GM19468 (cell line): ENCODE results near the gene CMTM5.
"Not testable (repeated sequence)": the region's sequence is repeated elsewhere in the genome, so short reads cannot be mapped to it uniquely, and the experiment has no call there.

Experiments used
- ATAC-seq: cut with Tn5 transposase; IDR thresholded peaks from one replicate; pipeline ENCODE4 v1.9.1; 2021; ENCODE audit warnings: mild to moderate bottlenecking, moderate library complexity, moderate number of reproducible peaks; ENCODE audit not compliant: unreplicated experiment; ENCODE audit errors: extremely low read depth

CMTM5 gene

GRCh38 chr14:23392613-23393012 is 15.8 kb downstream of the CMTM5 start:
- no peak for ATAC-seq

DNA sequence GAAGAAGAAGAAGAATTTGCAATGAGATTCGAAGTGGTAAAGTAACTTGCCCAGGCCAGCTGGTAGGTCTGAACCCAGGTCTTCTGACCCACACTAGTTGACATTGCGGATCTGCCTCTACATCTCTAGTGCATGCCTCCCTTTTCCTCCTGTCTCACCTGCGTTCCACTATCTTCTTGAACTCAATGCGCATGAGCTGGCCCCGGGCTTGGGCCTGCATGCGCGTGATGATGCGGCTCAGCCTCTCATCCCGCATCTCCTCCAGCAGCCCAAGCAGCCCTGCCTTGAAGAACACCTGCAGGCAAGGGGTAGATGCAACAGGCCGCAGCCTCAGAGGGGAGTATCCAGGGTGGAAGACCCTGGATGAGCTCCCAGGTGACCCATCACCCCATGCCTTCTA is 19.3 kb downstream of the CMTM5 start:
- ATAC-seq = no peak

DNA sequence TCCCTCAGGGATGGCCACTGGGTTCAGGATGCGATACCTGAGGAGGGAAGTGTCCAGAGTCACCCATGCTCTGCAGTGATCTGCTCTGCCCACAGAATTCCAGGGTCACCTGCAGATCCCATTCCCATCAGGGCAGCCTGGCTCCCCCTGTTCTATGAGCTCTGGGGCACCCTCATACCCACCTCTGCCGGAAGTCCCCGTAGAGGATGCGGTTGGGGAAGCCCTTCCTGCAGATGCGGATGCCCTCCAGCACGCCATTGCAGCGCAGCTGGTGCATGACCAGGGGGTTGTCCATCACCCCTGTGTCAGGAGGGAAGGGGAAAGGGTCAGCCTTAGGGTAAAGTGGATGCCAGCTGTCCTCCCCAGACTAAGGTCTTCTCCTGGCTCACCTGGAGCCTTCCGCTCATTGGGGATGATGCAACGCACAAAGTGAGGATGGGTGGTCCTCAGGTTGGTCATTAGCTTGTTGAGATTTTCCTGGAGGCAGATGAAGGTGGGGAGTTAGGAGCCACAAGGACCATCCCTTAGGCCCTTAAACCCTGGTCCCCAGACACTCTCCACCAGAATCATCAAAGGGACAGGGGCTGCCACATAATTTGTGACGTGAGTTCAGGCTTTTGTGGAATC is 20.0 kb downstream of the CMTM5 start:
- no peak for ATAC-seq

- no peak for ATAC-seq
Observed at GRCh38 chr14:23398348-23398747, 21.5 kb downstream of the CMTM5 start.

DNA sequence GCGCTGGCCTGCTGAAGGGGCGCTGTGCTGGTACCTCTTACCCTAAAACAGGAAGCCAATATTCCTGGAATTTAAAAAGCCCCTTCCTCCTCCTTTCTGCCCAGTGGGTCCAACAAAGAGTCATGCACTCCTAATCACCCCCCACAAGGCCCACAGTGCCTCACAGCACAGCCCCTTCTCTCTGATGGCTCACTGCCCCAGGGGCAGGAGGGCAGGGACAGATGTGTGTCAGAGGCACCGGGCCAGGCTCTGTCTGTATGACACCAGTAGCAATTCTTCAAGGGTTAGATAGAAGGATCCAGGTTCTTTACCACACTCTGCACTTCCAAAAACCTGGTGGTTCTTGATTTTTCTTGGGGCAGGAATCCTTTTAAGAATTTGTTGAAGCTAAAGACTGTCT is 22.3 kb downstream of the CMTM5 start:
- ATAC-seq = no peak

DNA sequence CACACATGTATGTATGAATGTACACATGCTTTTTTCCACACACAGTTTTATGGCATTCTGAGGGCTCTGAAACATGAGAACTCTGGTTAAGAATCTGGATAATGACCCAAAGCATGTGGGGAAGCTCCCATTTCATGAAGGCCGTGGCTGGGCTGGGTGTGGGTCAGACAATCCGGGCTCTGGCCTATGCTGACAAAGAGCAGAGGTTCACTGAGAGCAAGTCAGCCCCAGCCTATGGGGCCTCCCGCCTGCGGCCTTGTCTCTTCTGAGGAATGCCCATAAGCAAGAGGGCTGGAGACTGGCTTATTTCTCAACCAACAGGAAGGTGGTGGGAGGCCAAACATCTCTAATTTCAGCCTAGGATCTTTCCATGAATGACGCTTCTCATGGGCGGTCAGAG is 22.7 kb downstream of the CMTM5 start:
- no peak for ATAC-seq

GRCh38 chr14:23400496-23401149 is 23.8 kb downstream of the CMTM5 start:
- ATAC-seq = not testable (repeated sequence)

DNA sequence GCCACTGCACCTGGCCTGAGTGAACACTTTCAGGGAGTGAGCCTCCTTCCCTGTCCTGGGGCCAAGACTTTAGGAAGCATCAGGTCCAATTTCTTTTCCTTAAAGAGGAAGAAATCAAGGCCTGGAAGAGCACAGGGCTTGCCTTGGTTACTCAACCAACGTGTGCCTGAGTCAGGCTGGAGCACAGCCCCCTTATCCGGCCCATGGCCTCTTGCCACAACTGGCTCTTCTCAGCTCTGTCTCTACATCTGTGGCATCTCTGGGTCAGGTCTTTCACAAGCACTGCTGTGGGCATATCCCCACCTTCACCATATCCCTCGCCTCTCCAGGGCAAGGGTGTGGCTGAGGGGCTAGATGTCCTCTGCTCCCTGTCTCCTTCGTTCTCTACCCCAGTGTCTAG is 24.4 kb downstream of the CMTM5 start:
- ATAC-seq = no peak

GRCh38 chr14:23402296-23403138 is 25.7 kb downstream of the CMTM5 start:
- no peak for ATAC-seq

- ATAC-seq = no peak
Observed at GRCh38 chr14:23403139-23403438, 26.2 kb downstream of the CMTM5 start.

DNA sequence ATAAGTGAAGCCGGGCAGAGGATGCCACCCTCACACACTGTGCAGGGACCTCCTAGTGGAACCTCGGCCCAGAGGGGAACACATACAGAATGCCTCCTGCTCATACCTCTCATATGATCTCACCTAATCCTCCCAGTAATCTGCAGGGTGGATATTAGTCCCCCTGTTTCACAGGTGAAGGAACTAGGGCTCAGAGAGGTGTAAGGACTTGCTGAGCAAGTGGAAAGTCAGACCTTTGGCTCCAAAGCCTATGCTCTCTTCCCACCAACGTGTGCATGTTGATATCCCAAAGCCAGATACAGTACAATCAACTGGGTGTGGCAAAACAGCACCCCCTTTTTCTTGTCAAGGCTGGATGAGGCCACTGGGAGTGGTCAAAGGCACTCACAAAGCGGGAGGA is 27.1 kb downstream of the CMTM5 start:
- ATAC-seq = no peak

DNA sequence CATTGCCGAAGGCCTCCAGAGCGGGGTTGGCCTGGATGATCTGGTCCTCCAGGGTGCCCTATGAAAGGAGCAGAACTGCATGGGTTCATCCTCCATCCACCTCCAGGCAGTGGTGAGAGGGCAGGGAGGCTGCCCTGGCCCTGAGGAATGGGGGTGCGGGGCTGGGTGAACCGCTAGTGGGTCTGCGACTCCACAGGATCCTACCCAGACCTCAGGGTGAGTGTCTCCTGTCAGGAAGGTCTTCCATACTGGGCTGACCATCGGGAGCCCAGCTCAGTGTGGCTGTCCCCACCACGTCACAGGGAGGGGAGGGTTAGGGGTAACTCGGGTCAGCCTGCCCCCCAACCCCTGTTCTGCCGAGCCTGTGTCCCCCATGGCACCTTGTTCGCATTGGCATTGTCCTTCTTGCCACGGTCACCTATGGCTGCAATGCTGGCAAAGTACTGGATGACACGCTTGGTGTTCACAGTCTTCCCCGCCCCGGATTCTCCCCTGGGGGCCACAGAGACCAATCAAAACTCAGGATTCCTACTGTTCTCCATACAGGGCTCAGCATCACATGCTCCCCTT is 27.6 kb downstream of the CMTM5 start:
- no peak for ATAC-seq

GRCh38 chr14:23405096-23405495 is 28.2 kb downstream of the CMTM5 start:
- no peak for ATAC-seq

DNA sequence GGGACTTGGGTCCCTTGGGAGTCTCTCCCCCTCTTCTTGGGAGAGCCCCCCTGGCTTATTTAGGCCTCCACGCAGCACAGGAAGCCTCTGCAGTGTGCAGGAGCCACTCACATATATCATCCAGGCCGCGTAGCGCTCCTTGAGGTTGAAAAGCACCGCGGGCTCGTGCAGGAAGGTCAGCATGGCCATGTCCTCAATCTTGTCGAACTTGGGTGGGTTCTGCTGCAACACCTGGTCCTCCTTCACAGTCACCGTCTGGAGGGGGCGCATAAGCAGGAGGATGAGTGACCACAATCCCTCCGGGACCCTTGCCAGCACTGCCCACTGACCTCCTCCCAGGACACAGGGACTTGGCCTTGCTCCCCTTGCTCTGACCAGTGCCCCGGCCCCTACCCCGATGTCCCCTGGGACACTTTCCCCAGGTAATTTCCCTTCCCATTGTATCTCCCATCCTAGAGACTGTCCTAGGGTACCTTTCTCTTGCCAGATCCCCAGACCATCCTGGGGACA is 28.7 kb downstream of the CMTM5 start:
- ATAC-seq = no peak

DNA sequence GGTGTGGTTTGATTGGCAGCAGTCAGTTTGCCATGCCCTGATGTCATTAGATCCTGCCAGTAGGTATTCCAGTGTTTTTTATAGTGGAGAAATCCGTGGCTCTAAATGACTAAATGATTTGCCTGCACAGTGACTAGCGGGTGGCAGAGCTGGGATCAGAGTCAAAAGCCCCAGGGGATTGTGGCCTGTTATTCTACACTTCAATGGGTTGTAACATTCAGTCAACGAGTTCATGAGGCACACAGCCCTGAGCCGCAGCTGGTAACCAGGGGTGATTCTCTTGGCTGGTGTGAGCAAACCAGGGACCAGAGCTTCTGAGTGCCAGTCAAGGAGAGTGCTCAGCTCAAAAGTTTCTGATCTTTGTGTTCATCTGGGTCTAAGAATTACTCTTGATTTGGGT is 29.4 kb downstream of the CMTM5 start:
- ATAC-seq = no peak

DNA sequence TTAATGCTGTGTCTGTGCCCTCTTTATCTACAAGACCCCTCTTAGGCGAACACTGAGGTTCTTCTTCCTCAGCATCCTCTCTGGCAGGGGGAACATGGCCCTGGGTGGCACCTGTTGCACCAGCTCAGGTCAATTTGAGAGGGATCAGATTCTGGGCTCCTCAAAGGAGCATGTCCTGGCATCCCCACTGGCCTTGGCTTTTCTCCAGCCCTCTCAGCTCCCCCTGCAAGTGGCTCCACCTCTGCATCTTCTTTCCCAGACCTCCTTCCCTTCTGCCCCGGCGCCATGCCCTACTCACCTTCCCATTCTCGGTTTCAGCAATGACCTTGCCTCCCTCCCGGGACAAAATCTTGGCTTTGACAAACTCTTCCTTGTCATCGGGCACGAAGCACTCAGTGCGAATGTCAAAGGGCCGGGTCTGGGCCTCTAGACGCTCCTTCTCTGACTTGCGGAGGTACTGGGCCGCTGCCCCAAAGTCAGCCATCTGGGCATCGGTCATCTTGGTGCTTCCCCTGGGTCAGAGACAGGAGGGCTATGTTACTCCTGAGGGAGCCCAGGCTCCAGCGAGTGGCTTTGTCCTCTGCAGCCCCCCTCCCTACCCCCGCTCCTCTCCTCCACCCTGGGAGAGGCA is 30.0 kb downstream of the CMTM5 start:
- no peak for ATAC-seq

DNA sequence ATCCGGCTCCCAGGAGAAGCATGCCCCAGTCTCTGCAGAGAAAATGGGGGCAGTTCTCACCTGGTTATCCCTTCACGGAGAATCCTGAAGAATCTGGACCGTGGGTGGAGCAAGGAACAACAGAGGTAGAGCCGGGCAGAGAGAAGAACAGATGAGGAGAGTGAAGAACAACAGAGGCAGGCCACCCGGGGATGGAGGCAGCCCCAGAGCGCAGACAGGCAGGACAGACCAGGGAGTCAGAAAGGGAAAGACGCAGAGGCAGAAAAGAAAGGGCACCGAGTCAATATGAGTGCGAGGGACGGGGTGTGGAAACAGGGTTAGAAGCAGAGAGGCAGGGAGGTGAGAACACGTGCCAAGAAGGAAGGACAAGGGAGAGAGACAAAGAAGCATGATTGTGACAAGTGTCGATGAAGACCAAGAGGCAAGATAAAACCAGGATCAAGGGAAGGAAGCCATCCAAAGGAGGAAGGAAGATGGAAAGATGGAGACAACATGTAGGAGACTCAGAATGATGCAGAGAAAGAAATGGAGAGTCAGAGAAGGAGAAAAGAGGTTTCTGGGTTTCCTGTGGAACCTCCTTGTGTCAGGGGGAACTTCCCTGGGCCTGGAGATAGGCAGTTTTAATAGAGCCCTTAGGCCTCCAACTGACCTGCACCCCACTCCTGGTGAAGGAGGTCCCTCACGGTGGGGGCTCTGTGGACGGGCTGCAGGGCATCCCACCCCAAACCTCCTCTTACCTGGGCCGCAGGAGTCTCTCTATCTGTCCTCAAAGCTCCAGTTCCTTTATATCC is 30.9 kb downstream of the CMTM5 start, which contains the start of gene MYH6:
Gene MYH6 (minus strand): TSS at position 758 of the 791 bp plus-strand sequence. CDS start 1,050 bp downstream, outside the sequence.
- ATAC-seq = no peak

DNA sequence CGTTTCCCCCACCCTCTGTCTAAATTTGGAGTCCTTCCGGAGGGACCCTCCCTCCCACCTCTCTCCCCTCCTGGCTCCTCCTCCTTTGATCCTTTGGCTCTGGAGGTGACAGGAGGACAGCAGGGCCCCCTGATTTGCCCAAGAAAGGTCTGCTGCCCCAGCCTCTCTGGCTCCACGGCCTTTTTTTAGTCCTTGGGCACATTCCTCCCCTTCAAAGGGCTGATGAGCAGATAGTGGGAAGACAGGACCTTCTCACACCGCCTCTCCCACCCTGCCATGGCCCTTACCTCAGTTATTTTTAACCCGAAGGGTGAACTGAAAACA is 31.4 kb downstream of the CMTM5 start:
- no peak for ATAC-seq

DNA sequence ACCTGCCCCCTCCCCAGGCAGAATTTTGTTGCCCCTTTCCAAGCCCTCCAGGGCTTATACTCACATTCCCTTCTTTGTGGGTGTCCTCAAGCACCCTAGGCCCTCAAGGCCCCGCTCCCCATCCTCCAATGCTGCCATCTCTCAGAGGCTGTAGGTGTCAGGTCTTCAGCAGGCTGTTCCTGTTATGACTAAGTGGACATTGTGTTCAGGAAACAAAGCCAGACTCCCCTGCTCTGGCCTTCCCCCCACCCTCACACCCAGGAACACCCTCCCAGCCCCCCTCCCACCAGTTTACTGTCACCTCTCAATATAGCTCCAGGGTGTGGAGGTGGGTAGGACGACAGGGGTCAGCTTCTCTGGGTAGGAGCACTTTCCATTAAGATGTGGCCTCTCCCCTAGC is 32.6 kb downstream of the CMTM5 start:
- ATAC-seq = no peak
